Endothelial cell (in vitro differentiated cells): ENCODE data around the gene FARS2. TPM values are rescaled to one million over a fixed set of nuclear protein-coding genes. Genes with fewer than 3 reads are reported as not detected.

Experiments
- DNase-seq: peaks from one replicate; pipeline ENCODE4 v3.0.0; 2021; ENCODE audit warnings: low spot score
- H3K27ac Mint-ChIP-seq: one replicate; pipeline ENCODE4 v1.8.0; 2021; ENCODE audit warnings: mixed read lengths, inconsistent platforms; ENCODE audit not compliant: unreplicated experiment
- H3K27me3 Mint-ChIP-seq: one replicate; pipeline ENCODE4 v1.8.0; 2021; ENCODE audit warnings: mild to moderate bottlenecking, moderate library complexity, mixed read lengths, inconsistent platforms; ENCODE audit not compliant: unreplicated experiment
- H3K36me3 Mint-ChIP-seq: one replicate; pipeline ENCODE4 v1.8.0; 2021; ENCODE audit warnings: mild to moderate bottlenecking, low read depth, mixed read lengths, inconsistent platforms; ENCODE audit not compliant: unreplicated experiment
- H3K4me1 Mint-ChIP-seq: one replicate; pipeline ENCODE4 v1.8.0; 2021; ENCODE audit warnings: mild to moderate bottlenecking, mixed read lengths, inconsistent platforms; ENCODE audit not compliant: unreplicated experiment
- H3K4me3 Mint-ChIP-seq: one replicate; pipeline ENCODE4 v1.8.0; 2021; ENCODE audit warnings: mild to moderate bottlenecking, mixed read lengths, inconsistent platforms; ENCODE audit not compliant: unreplicated experiment
- H3K9me3 Mint-ChIP-seq: one replicate; pipeline ENCODE4 v1.8.0; 2021; ENCODE audit warnings: mixed read lengths, inconsistent platforms; ENCODE audit not compliant: unreplicated experiment
- CTCF ChIP-seq: fragments of 200-600 bp; sonication (generic); IDR thresholded peaks from one replicate; pipeline ENCODE4 v1.5.0; 2021; ENCODE audit warnings: antibody characterized with exemption; ENCODE audit not compliant: unreplicated experiment
- total RNA-seq: library from RNA; stranded (reverse); fragmentation: NEBNext Ultra II Directional; extraction: Animal tissue kit (Norgen Biotek cat#: 25700); gene quantifications from one replicate; pipeline ENCODE4 v1.2.1, GENCODE V29; 2021; ENCODE audit not compliant: unreplicated experiment

Gene FARS2
- total RNA-seq, 1 donor from 2014 or later = 17.8 TPM

GRCh38 chr6:5729813-5730517 lies 468.7 kb downstream of the FARS2 start:
- no peak overlapping the region for H3K4me3 Mint-ChIP-seq
- peaks cover 24% of the 10 kb centered on the region for H3K4me1 Mint-ChIP-seq
- no peak overlapping the region for H3K27ac Mint-ChIP-seq
- DNase-seq = no peak
- H3K36me3 Mint-ChIP-seq = no peaks in the 10 kb centered on the region
- no peaks in the 10 kb centered on the region for H3K9me3 Mint-ChIP-seq
- H3K27me3 Mint-ChIP-seq = peaks cover 4% of the 10 kb centered on the region
- TF ChIP-seq CTCF = no peak

- TF ChIP-seq CTCF = no peak
- Mint-ChIP-seq H3K36me3 (no peaks in the 10 kb centered on the region), H3K4me1 (peaks cover 24% of the 10 kb centered on the region), H3K4me3 (no peak overlapping the region), H3K27ac (no peak overlapping the region), H3K27me3 (peaks cover 2% of the 10 kb centered on the region), H3K9me3 (no peaks in the 10 kb centered on the region)
- DNase-seq = no peak
Observed at GRCh38 chr6:5730585-5731263, 469.4 kb downstream of the FARS2 start.

DNA sequence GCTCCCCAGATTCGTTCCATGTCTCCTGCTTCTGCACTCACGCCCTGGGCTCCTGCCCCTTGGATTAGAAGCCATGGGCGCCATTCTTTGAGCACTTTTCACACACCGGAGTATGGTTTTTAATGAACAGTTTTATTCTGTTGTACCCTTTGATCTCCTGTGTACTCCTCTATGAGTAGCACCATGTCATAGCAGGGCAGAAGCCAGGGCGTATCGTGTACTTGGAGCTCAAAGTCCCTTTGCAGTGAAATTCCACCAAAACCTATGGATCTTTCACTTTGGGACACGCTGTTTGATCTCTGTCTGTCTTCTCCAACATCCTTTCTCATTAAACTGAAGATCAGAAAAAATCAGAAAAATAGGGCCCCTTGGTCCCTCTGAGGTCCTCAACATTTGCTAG lies 470.1 kb downstream of the FARS2 start:
- H3K4me1 Mint-ChIP-seq = peaks cover 24% of the 10 kb centered on the region
- no peak for TF ChIP-seq CTCF
- H3K27me3 Mint-ChIP-seq = peaks cover 2% of the 10 kb centered on the region

GRCh38 chr6:5732496-5732895 lies 471.2 kb downstream of the FARS2 start:
- no peak for TF ChIP-seq CTCF
- Mint-ChIP-seq H3K4me3 (no peak overlapping the region), H3K9me3 (no peaks in the 10 kb centered on the region), H3K4me1 (peaks cover 24% of the 10 kb centered on the region), H3K27ac (no peak overlapping the region), H3K36me3 (no peaks in the 10 kb centered on the region), H3K27me3 (peaks cover 2% of the 10 kb centered on the region)
- DNase-seq = no peak

More for the DNA sequence above, 470.1 kb downstream of the FARS2 start:
- no peaks in the 10 kb centered on the region for H3K9me3 Mint-ChIP-seq
- H3K4me3 Mint-ChIP-seq = no peak overlapping the region
- no peaks in the 10 kb centered on the region for H3K36me3 Mint-ChIP-seq
- no peak overlapping the region for H3K27ac Mint-ChIP-seq
- DNase-seq = no peak
